IPS DF 4.7 (cell line): ENCODE measurements around the gene DYRK1B.

Source experiments
- DNase-seq: peaks from one replicate; pipeline ENCODE4 v3.0.0-alpha.2; 2013; ENCODE audit warnings: low spot score; ENCODE audit errors: extremely low read depth

DYRK1B gene

GRCh38 chr19:39858541-39858940 is 24.6 kb upstream of the DYRK1B start:
- no peak for DNase-seq

- DNase-seq = no peak
These were observed 18.9 kb upstream of the DYRK1B start for GRCh38 chr19:39852882-39853281.

GRCh38 chr19:39850892-39851291 is 16.9 kb upstream of the DYRK1B start:
- no peak for DNase-seq

GRCh38 chr19:39848392-39848791 is 14.4 kb upstream of the DYRK1B start:
- no peak for DNase-seq

- no peak for DNase-seq
These were observed 13.6 kb upstream of the DYRK1B start for GRCh38 chr19:39847525-39847924.

- DNase-seq = no peak
These were observed 12.9 kb upstream of the DYRK1B start for GRCh38 chr19:39846678-39847486.

- DNase-seq = no peak
These were observed 12.1 kb upstream of the DYRK1B start, which contains the start of gene FBL for GRCh38 chr19:39845933-39846677. Gene FBL, minus strand, starts transcription at chr19:39846379. Its CDS starts 79 bp downstream, at chr19:39846300.

- DNase-seq = no peak
These were observed 11.6 kb upstream of the DYRK1B start for GRCh38 chr19:39845584-39845932.

GRCh38 chr19:39845172-39845571 is 11.2 kb upstream of the DYRK1B start:
- no peak for DNase-seq

GRCh38 chr19:39843919-39844793 is 10.2 kb upstream of the DYRK1B start:
- DNase-seq = no peak

- DNase-seq = no peak
These were observed 8.9 kb upstream of the DYRK1B start for GRCh38 chr19:39842693-39843435.

GRCh38 chr19:39841041-39841440 is 7.1 kb upstream of the DYRK1B start:
- no peak for DNase-seq

GRCh38 chr19:39840492-39840891 is 6.5 kb upstream of the DYRK1B start:
- no peak for DNase-seq

- DNase-seq = no peak
These were observed 5.8 kb upstream of the DYRK1B start for GRCh38 chr19:39839678-39840327.

- no peak for DNase-seq
These were observed 4.6 kb upstream of the DYRK1B start for GRCh38 chr19:39838569-39838968.

- no peak for DNase-seq
These were observed 4.0 kb upstream of the DYRK1B start for GRCh38 chr19:39837978-39838377.

GRCh38 chr19:39834287-39834841 is 402 bp upstream of the DYRK1B start:
- no peak for DNase-seq

- no peak for DNase-seq
These were observed 850 bp downstream of the DYRK1B start for GRCh38 chr19:39833160-39833463.

- DNase-seq = no peak
These were observed 1.4 kb downstream of the DYRK1B start for GRCh38 chr19:39832341-39833083.

GRCh38 chr19:39831679-39832078 is 2.3 kb downstream of the DYRK1B start:
- DNase-seq = no peak
